Stimulated activated CD4-positive, alpha-beta T cell treated with anti-CD3 and anti-CD28 coated beads, Interleukin-4, amount 100 ng/mL, for 48 hours (primary cell): ENCODE results near the gene PTCSC3.

Experiments
- DNase-seq, 2 donors: peaks; one replicate each; pipeline ENCODE4 v3.0.0-alpha.2; 2020; ENCODE audit warnings: low read depth in 2 of 2

Gene PTCSC3

DNA sequence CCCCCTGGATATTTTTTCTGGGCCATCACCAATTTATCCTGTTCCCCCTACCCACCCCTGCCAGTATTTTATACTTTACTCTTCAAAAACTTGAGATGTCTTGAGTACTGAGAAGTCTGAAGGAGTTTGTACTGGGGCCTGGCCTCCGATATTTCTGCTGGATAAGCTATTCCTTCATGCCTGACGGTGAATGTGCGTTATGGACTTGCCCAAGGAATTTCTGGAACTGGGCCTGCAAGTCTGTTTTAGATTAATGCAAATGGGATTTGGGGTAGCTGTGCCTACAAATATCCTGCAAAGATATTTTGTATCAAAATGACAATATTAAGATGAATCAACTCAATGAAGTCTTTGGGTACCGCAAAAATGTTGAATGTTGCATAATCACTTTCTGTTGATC is at the start of gene PTCSC3:
Gene PTCSC3 (minus strand): TSS at position 199 of the 400 bp plus-strand sequence.
- DNase-seq, result no peak

- DNase-seq, result no peak
Observed at GRCh38 chr14:36226164-36226563, 49.6 kb upstream of the PTCSC3 start.

DNA sequence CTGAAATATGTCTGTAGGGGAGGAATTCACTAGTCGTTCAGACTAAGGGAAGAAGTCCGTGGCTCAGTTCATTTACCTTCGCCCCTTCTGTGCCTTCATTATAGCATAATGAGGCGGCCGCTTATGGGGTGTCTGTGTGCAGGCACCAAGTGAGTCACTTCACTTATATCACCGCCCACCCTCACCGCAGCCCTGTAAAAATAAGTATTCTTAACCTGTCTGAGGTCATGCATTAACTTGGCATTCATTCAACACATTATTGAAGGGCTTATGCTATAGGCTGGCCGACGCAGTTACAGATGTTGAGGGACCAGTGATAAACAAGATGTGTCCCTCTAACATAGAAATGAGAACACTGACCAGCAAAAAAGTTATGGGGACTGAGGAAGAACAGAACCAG is 47.7 kb upstream of the PTCSC3 start:
- no peak for DNase-seq

GRCh38 chr14:36223558-36223957 is 47.0 kb upstream of the PTCSC3 start:
- no peak for DNase-seq

DNA sequence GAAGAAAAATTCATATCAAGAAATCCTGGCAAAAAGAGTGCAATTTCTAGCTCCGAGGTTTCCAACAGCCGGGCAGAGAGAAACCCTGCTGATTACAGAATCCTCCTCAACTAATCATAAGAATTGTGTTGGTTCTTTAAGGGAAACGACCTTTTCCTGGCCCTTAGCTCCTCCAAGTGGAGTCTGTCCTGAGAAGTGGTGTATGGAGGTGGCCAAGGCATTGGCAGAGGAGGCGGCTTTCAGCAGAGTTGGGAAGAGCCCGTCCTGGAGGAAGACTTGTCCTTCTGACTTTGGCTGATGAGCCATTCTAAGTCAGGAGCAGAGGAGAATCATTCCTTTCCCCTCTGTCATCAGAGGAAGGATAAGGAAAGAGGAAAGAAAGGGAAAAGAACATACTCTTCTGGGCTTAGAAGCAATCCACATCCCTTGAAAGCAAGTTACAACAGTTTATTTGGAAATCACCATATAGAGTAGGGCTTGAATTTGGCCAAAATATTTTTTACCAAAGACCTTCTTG is 46.5 kb upstream of the PTCSC3 start:
- no peak for DNase-seq

DNA sequence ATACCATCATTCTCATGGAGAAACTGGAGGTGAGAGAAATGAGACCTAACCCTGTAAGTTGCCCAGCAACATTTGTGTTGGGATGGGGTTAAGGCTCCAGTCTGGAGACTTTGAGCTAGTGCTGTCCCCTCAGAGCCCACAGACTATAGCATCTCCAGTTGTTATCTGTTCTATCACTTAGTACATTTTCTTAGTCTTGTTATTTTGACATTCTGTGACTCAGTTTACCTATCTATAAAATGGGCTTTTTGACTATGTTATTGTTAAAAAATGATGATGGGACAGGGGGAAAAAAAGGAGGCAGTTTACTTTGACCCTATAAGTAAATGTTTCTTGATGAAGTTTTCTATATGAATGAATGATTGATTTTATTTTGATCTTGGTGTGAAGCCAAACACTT is 45.8 kb upstream of the PTCSC3 start:
- no peak for DNase-seq

DNA sequence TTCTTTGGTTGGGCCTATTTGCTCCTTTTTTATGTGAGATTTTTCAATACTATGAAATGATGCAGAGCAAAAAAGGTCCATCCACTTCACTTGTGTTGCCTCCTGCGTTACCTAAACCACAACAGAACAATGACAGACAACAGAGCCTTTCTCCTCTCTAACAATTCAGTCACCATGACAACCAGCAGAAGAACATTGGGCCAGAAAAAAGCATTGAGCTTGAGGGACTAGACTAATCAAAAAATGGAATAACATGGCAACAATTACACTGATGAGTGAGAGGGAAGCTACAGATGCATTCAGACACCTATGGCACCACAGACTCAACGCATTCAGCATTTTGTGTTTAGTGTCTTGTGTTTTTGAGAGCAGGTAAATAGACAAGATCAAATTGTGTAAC is 44.6 kb upstream of the PTCSC3 start:
- DNase-seq, result no peak

- no peak for DNase-seq
Observed at GRCh38 chr14:36217732-36218131, 41.2 kb upstream of the PTCSC3 start.

DNA sequence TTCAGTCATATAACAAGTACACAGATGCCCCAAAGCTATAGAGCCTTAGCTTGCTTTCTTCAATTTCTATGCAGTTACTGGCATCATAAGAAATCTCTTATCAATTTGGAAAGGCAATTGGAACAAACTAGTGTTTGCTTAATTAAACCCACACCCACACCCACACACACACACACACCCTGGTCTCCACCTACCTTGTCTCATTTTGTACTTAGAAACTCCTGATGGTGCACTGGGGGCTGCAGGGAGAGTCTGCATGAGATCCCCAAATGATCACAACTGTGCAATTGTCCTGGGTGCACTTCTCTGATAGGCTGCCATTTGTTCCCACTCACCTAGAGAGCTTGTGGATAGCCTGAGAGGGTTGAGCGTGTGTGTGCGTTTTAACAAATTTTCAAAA is 40.5 kb upstream of the PTCSC3 start:
- DNase-seq, result no peak

- DNase-seq, result no peak
Observed at GRCh38 chr14:36215217-36215598, 38.7 kb upstream of the PTCSC3 start.

- DNase-seq, result no peak
Observed at GRCh38 chr14:36214476-36215216, 38.1 kb upstream of the PTCSC3 start.

DNA sequence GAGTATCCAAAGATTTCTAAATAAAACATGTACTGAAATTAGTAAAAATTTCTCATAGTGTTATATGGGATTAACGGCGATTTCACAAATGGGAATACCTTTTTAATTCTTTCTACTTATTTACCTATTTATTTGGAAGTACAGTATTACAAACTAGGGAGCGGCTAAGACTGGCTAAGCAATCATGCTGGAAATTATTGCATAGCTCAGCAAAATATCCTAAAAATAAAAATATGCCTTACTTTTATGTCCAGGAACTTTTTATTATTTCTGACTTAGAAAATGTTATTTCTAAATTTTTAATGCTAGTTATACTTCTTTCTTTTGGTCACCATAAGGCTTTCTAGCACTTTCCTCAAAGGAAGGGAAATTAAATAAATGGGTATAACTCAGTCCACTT is 36.5 kb upstream of the PTCSC3 start:
- DNase-seq, result no peak

GRCh38 chr14:36212577-36212976 is 36.1 kb upstream of the PTCSC3 start:
- DNase-seq, result no peak

GRCh38 chr14:36208690-36209278 is 32.3 kb upstream of the PTCSC3 start:
- DNase-seq, result no peak

GRCh38 chr14:36207500-36207899 is 31.0 kb upstream of the PTCSC3 start:
- DNase-seq, result no peak

DNA sequence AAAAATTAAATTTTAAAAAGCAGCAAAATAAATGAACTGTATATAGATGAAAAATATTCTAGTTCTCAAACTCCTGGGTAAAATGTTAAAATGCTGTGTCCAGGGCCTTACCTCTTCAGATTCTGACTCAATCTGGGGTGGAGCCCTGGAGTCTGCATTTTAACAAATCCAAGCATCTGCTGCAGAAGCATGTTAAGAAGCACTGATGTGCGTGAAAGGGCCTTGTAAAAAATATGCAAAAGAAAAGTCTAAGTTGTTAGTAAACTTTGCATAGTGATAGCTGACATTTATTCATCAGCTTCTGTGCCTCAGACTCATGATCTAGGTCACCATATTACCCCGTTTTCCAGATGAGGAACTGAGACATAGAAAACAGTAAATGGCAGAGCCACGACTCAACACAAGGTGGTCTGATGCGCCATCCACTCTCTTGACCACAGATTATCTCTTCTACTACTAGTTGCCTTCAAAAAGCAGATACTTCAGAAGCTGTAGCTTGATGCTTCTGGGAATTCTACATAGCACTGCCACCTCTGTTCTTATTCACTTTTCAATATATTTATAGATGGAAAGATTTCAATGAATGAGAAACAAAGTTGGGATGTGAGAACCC is 28.0 kb upstream of the PTCSC3 start:
- no peak for DNase-seq

- no peak for DNase-seq
Observed at GRCh38 chr14:36198378-36198777, 21.9 kb upstream of the PTCSC3 start.

GRCh38 chr14:36194663-36195062 is 18.1 kb upstream of the PTCSC3 start:
- DNase-seq, result no peak

GRCh38 chr14:36192530-36192929 is 16.0 kb upstream of the PTCSC3 start:
- DNase-seq, result no peak

- DNase-seq, result no peak
Observed at GRCh38 chr14:36183402-36183801, 6.9 kb upstream of the PTCSC3 start.

GRCh38 chr14:36181417-36181816 is 4.9 kb upstream of the PTCSC3 start:
- DNase-seq, result no peak

DNA sequence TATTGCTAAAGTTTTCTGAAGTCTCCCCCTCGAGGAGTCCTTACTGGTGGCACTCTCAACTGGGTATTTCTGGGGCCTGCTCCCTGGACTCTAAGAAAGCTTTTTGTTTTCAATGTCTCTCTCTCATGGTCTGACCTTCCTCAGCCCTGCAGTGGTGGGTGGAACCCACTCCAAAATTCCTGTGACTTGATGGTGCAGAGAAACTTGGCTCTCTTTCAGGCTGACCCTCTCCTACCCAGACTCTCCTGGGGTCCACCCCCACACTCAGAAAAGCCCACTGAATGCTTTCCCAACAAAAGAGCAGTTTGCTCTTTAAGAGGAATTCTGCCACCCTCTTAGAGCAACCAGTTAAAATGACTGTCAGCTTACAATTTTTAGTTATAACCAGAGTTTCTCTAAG is 967 bp upstream of the PTCSC3 start:
- DNase-seq, result no peak

DNA sequence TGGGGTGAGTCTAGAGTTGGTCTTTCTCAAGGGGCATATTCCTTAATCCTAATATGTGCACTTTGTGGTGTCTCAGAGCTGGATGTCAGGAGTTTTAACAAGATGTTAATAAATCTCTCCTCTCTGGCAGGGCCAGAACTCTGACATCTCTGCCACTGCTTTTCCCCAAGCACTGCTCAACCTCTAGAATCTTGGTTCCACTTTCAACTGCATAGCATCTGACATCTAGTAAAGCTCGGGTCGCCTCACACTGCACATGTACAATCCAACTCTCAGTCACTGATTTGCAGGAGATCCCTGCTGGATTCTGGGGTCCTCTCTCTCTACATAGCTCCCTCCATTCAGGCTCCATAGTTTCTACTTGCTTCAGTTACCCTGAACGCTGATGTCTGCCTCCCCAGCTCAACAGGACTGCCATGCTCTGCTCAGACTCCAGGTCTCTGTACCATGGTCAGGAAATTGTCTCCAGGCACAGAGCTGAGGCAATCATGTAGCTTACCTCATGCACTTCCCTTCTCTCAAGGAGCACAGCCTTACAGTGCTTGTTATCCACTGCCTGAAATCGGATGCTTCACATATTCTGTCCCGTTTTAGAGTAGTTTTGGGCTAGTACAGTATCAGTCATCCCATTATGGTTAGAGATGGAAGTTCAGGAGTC is 1.6 kb downstream of the PTCSC3 start:
- DNase-seq, result no peak
